NCI-H82 treated with DMSO at 0.1 percent for 48 hours (cell line): ENCODE results near the gene ARSK.
"Not testable (repeated sequence)": the region's sequence is repeated elsewhere in the genome, so short reads cannot be mapped to it uniquely, and the experiment has no call there.

Experiments used
- DNase-seq: peaks from one replicate; lab custom pipeline; 2025; ENCODE audit not compliant: unreplicated experiment; lab: John Stamatoyannopoulos, UW

ARSK gene

GRCh38 chr5:95620030-95620869 lies 65.3 kb downstream of the ARSK start, which contains the start of gene GPR150:
Gene GPR150 (plus strand): TSS chr5:95620087. CDS start chr5:95620276, 189 bp downstream.
- DNase-seq: no peak

- no peak for DNase-seq
Observed at GRCh38 chr5:95620870-95621838, 66.3 kb downstream of the ARSK start.

GRCh38 chr5:95621839-95622629 lies 67.1 kb downstream of the ARSK start:
- DNase-seq: no peak

GRCh38 chr5:95623706-95624105 lies 68.8 kb downstream of the ARSK start:
- no peak for DNase-seq

- DNase-seq: no peak
Observed at GRCh38 chr5:95624368-95624767, 69.5 kb downstream of the ARSK start.

- DNase-seq: no peak
Observed at GRCh38 chr5:95626701-95627100, 71.8 kb downstream of the ARSK start.

GRCh38 chr5:95627971-95628810 lies 73.3 kb downstream of the ARSK start:
- no peak for DNase-seq

GRCh38 chr5:95628933-95629332 lies 74.0 kb downstream of the ARSK start:
- no peak for DNase-seq

GRCh38 chr5:95630394-95630917 lies 75.6 kb downstream of the ARSK start:
- DNase-seq: no peak

GRCh38 chr5:95631255-95631958 lies 76.5 kb downstream of the ARSK start:
- no peak for DNase-seq

GRCh38 chr5:95631991-95632675 lies 77.2 kb downstream of the ARSK start:
- DNase-seq: no peak

GRCh38 chr5:95632942-95633341 lies 78.0 kb downstream of the ARSK start:
- DNase-seq: not testable (repeated sequence)

GRCh38 chr5:95633671-95634070 lies 78.8 kb downstream of the ARSK start:
- no peak for DNase-seq

- DNase-seq: no peak
Observed at GRCh38 chr5:95634081-95634480, 79.2 kb downstream of the ARSK start.

- DNase-seq: no peak
Observed at GRCh38 chr5:95638632-95639031, 83.7 kb downstream of the ARSK start.

- DNase-seq: no peak
Observed at GRCh38 chr5:95641741-95642220, 86.9 kb downstream of the ARSK start.

GRCh38 chr5:95643152-95643551 lies 88.3 kb downstream of the ARSK start:
- no peak for DNase-seq

- DNase-seq: no peak
Observed at GRCh38 chr5:95644351-95645042, 89.6 kb downstream of the ARSK start.
